H9 (cell line): ENCODE data around the gene CACNA1I. TPM values are rescaled to one million over a fixed set of nuclear protein-coding genes. Genes with fewer than 3 reads are reported as not detected.

Experiments
- DNase-seq: peaks from one replicate; pipeline ENCODE4 v3.0.0-alpha.2; 2017
- H2AFZ ChIP-seq: one replicate; pipeline ENCODE4 v1.6.1; 2013; ENCODE audit warnings: mild to moderate bottlenecking, low read length, control low read depth, moderate library complexity
- H2AK5ac ChIP-seq: 2 replicates; pipeline ENCODE4 v1.6.1; 2013; ENCODE audit warnings: low read length, control low read depth, mixed read lengths; ENCODE audit not compliant: insufficient read length
- H2BK120ac ChIP-seq: one replicate; pipeline ENCODE4 v1.6.1; 2013; ENCODE audit warnings: low read depth, mild to moderate bottlenecking, low read length, control low read depth, inconsistent platforms; ENCODE audit not compliant: poor library complexity, severe bottlenecking
- H2BK12ac ChIP-seq: 2 replicates; pipeline ENCODE4 v1.6.1; 2013; ENCODE audit warnings: low read length, control low read depth, mixed read lengths, low read depth; ENCODE audit not compliant: insufficient read length
- H2BK15ac ChIP-seq: 2 replicates; pipeline ENCODE4 v1.6.1; 2013; ENCODE audit warnings: low read depth, low read length, control low read depth
- H2BK20ac ChIP-seq: one replicate; pipeline ENCODE4 v1.6.1; 2013; ENCODE audit warnings: low read depth, mild to moderate bottlenecking, low read length, control low read depth, inconsistent platforms; ENCODE audit not compliant: poor library complexity, severe bottlenecking
- H2BK5ac ChIP-seq: 2 replicates; pipeline ENCODE4 v1.6.1; 2013; ENCODE audit warnings: low read length, control low read depth, mixed read lengths; ENCODE audit not compliant: insufficient read length
- H3K14ac ChIP-seq: 2 replicates; pipeline ENCODE4 v1.6.1; 2013; ENCODE audit warnings: low read length, control low read depth; ENCODE audit not compliant: insufficient read depth
- H3K18ac ChIP-seq: 2 replicates; pipeline ENCODE4 v1.6.1; 2013; ENCODE audit warnings: low read depth, mild to moderate bottlenecking, mixed read lengths, low read length, control low read depth; ENCODE audit not compliant: insufficient read length
- H3K23ac ChIP-seq: 2 replicates; pipeline ENCODE4 v1.6.1; 2013; ENCODE audit warnings: low read length, control low read depth, mixed read lengths, low read depth; ENCODE audit not compliant: insufficient read length
- H3K23me2 ChIP-seq: 2 replicates; pipeline ENCODE4 v1.6.1; 2013; ENCODE audit warnings: low read depth, mild to moderate bottlenecking, mixed read lengths, low read length, control low read depth; ENCODE audit not compliant: insufficient read length, poor library complexity, severe bottlenecking
- H3K27ac ChIP-seq: 2 replicates; pipeline ENCODE4 v1.5.1; 2013; ENCODE audit warnings: low read length, control low read depth, mixed read lengths, low read depth; ENCODE audit not compliant: insufficient read length
- H3K27me3 ChIP-seq: 2 replicates; pipeline ENCODE4 v1.6.1; 2013; ENCODE audit warnings: low read length, control low read depth, inconsistent platforms; ENCODE audit not compliant: insufficient read depth
- H3K4ac ChIP-seq: 2 replicates; pipeline ENCODE4 v1.6.1; 2013; ENCODE audit warnings: low read depth, mild to moderate bottlenecking, control low read depth, inconsistent platforms, low read length, moderate library complexity
- H3K4me1 ChIP-seq: 2 replicates; pipeline ENCODE4 v1.6.1; 2013; ENCODE audit warnings: low read length, control low read depth, inconsistent platforms; ENCODE audit not compliant: insufficient read depth
- H3K4me2 ChIP-seq: 2 replicates; pipeline ENCODE4 v1.6.1; 2013; ENCODE audit warnings: low read length, control low read depth, mixed read lengths; ENCODE audit not compliant: insufficient read length, insufficient read depth
- H3K56ac ChIP-seq: 2 replicates; pipeline ENCODE4 v1.6.1; 2013; ENCODE audit warnings: low read depth, mild to moderate bottlenecking, mixed read lengths, low read length, control low read depth; ENCODE audit not compliant: insufficient read length
- H3K79me1 ChIP-seq: 2 replicates; pipeline ENCODE4 v1.6.1; 2013; ENCODE audit warnings: low read depth, mild to moderate bottlenecking, moderate library complexity, low read length, control low read depth, inconsistent platforms; ENCODE audit not compliant: insufficient read depth, poor library complexity, severe bottlenecking
- H3K79me2 ChIP-seq: 2 replicates; pipeline ENCODE4 v1.6.1; 2013; ENCODE audit warnings: low read length, control low read depth, inconsistent platforms; ENCODE audit not compliant: insufficient read depth
- H3K9ac ChIP-seq: 2 replicates; pipeline ENCODE4 v1.6.1; 2013; ENCODE audit warnings: low read length, control low read depth, mixed read lengths; ENCODE audit not compliant: insufficient read length; ENCODE audit errors: extremely low read depth
- H3K9me3 ChIP-seq: one replicate; pipeline ENCODE4 v1.6.1; 2013; ENCODE audit warnings: low read depth, low read length, inconsistent platforms; ENCODE audit not compliant: control insufficient read depth
- H3T11ph ChIP-seq: one replicate; pipeline ENCODE4 v1.6.1; 2013; ENCODE audit warnings: mild to moderate bottlenecking, low read length, control low read depth, inconsistent platforms
- H4K20me1 ChIP-seq: one replicate; pipeline ENCODE4 v1.6.1; 2013; ENCODE audit not compliant: control insufficient read depth, insufficient read length, insufficient read depth
- H4K5ac ChIP-seq: 2 replicates; pipeline ENCODE4 v1.6.1; 2013; ENCODE audit warnings: low read depth, mild to moderate bottlenecking, mixed read lengths, low read length, control low read depth; ENCODE audit not compliant: insufficient read length
- H4K8ac ChIP-seq: replicated peaks from 2 replicates; pipeline ENCODE4 v1.6.1; 2013; ENCODE audit warnings: low read length, control low read depth, mixed read lengths, low read depth; ENCODE audit not compliant: insufficient read length
- H4K91ac ChIP-seq: 2 replicates; pipeline ENCODE4 v1.6.1; 2013; ENCODE audit warnings: low read depth, mild to moderate bottlenecking, moderate library complexity, mixed read lengths, low read length, control low read depth; ENCODE audit not compliant: insufficient read length
- H3K27ac Mint-ChIP-seq, 3 experiments: 2 replicates in 2 of 3; 3 replicates in 1 of 3; pipeline ENCODE4 v1.8.0; 2020 to 2021; ENCODE audit warnings: mixed read lengths in 3 of 3, mild to moderate bottlenecking in 1 of 3, moderate library complexity in 1 of 3
- H3K27me3 Mint-ChIP-seq: 2 replicates; pipeline ENCODE4 v1.8.0; 2021; ENCODE audit warnings: low read depth, mild to moderate bottlenecking, moderate library complexity, mixed read lengths
- H3K36me3 Mint-ChIP-seq, 3 experiments: 2 replicates in 2 of 3; 3 replicates in 1 of 3; pipeline ENCODE4 v1.8.0; 2020 to 2021; ENCODE audit warnings: low read depth in 3 of 3, mixed read lengths in 3 of 3; ENCODE audit not compliant: insufficient read depth in 1 of 3
- H3K4me1 Mint-ChIP-seq, 2 experiments: 2 replicates each; pipeline ENCODE4 v1.8.0; 2020; ENCODE audit warnings: mixed read lengths in 2 of 2
- H3K4me3 Mint-ChIP-seq, 2 experiments: 2 replicates in 1 of 2; 3 replicates in 1 of 2; pipeline ENCODE4 v1.8.0; 2020 to 2021; ENCODE audit warnings: mild to moderate bottlenecking in 2 of 2, mixed read lengths in 2 of 2, moderate library complexity in 1 of 2
- H3K9me3 Mint-ChIP-seq, 2 experiments: 2 replicates in 1 of 2; 3 replicates in 1 of 2; pipeline ENCODE4 v1.8.0; 2020; ENCODE audit warnings: mild to moderate bottlenecking in 2 of 2, mixed read lengths in 2 of 2, moderate library complexity in 1 of 2
- WGBS: extraction: QIAGEN DNeasy Blood & Tissue Kit; methylation state at CpG from one replicate; pipeline ENCODE4 v1.1.7; 2013; ENCODE audit warnings: missing lambda C conversion rate, low lambda C conversion rate, mixed read lengths; ENCODE audit not compliant: insufficient read length; ENCODE audit errors: extremely low coverage; 5-methylcytosine and 5-hydroxymethylcytosine counted together
- total RNA-seq: library from RNA; stranded (reverse); gene quantifications from 2 replicates; pipeline ENCODE4 v1.2.1, GENCODE V29; 2021
- TF ChIP-seq, protein P1 (sequence below): fragments of 200-600 bp; sonication (generic); conservative IDR thresholded peaks from 3 replicates; pipeline ENCODE4 v1.8.0; 2021; ENCODE audit warnings: antibody characterized with exemption, mild to moderate bottlenecking

The CACNA1I gene
- total RNA-seq, 1 experiment from 2014 or later: 0.50 TPM

DNA sequence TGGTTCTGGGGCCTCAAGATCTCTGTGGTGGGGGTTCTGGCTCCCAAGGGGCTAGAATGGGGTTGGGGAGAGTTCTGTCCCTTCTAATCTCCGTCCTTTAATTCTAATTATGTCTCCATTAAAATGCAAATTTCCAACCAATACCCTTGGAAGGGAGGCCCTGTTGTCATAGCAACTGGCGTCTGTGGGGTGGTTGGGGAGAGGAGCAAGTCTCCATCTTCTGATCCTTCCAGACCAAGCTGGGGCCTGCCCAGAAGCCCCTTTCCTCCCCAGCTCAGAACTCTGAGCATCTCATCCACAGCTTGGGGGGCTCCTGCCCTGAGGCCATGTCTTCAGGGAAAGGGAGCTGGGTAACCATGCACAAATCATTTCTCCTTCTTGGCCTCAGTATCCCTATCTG lies 32.6 kb upstream of the CACNA1I start:
- no peaks in the 10 kb centered on the region; the same call in 1 of the 2 replicates for H3K4me1 ChIP-seq
- H3K18ac ChIP-seq: no peak overlapping the region
- H4K5ac ChIP-seq: no peak overlapping the region
- no peaks in the 10 kb centered on the region for H3K79me2 ChIP-seq
- no peak overlapping the region for H4K8ac ChIP-seq
- no CpG with 5 or more reads among the region's 2 CpGs for WGBS
- H2BK12ac ChIP-seq: no peak overlapping the region
- no peak overlapping the region for H3K56ac ChIP-seq
- H3K27ac Mint-ChIP-seq: no peak overlapping the region
- peaks cover 25 to 34% of the 10 kb centered on the region in 2 experiments for H3K4me1 Mint-ChIP-seq
- H3K9ac ChIP-seq: no peak overlapping the region
- H4K91ac ChIP-seq: no peak overlapping the region
- H3K27me3 Mint-ChIP-seq: peaks cover 14% of the 10 kb centered on the region
- H2BK15ac ChIP-seq: no peak overlapping the region
- no peak overlapping the region for H3K4me2 ChIP-seq
- no peaks in the 10 kb centered on the region for H3K79me1 ChIP-seq
- H4K20me1 ChIP-seq: no peaks in the 10 kb centered on the region
- H3K14ac ChIP-seq: no peak overlapping the region
- H3K9me3 ChIP-seq: no peaks in the 10 kb centered on the region
- DNase-seq: no peak
- no peak overlapping the region for H3K4ac ChIP-seq
- no peak overlapping the region for H3K23ac ChIP-seq
- no peak overlapping the region for H2BK120ac ChIP-seq
- no peak overlapping the region for H2AK5ac ChIP-seq
- no peaks in the 10 kb centered on the region for H3K27me3 ChIP-seq
- TF ChIP-seq, protein P1, sequence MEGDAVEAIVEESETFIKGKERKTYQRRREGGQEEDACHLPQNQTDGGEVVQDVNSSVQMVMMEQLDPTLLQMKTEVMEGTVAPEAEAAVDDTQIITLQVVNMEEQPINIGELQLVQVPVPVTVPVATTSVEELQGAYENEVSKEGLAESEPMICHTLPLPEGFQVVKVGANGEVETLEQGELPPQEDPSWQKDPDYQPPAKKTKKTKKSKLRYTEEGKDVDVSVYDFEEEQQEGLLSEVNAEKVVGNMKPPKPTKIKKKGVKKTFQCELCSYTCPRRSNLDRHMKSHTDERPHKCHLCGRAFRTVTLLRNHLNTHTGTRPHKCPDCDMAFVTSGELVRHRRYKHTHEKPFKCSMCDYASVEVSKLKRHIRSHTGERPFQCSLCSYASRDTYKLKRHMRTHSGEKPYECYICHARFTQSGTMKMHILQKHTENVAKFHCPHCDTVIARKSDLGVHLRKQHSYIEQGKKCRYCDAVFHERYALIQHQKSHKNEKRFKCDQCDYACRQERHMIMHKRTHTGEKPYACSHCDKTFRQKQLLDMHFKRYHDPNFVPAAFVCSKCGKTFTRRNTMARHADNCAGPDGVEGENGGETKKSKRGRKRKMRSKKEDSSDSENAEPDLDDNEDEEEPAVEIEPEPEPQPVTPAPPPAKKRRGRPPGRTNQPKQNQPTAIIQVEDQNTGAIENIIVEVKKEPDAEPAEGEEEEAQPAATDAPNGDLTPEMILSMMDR: no peak
- H3K4me3 Mint-ChIP-seq: peak overlapping the region in 1 of 2 experiments; percentile 35; a peak in 1 of 5 replicates
- H2BK5ac ChIP-seq: no peak overlapping the region
- no peak overlapping the region for H2AFZ ChIP-seq
- no peak overlapping the region for H3T11ph ChIP-seq
- H3K27ac ChIP-seq: no peak overlapping the region
- no peak overlapping the region for H2BK20ac ChIP-seq
- H3K36me3 Mint-ChIP-seq: no peaks in the 10 kb centered on the region
- H3K9me3 Mint-ChIP-seq: no peaks in the 10 kb centered on the region; a peak in 1 of 5 replicates
- no peaks in the 10 kb centered on the region for H3K23me2 ChIP-seq
